Activated effector memory CD4-positive, alpha-beta T cell treated with anti-CD3 and anti-CD28 coated beads, Interleukin-2, amount 50 U/mL, for 16 hours (primary cell): ENCODE measurements around the gene CHCHD6.

Experiments
- DNase-seq: peaks from one replicate; pipeline ENCODE4 v3.0.0-alpha.2; 2020

The CHCHD6 gene

GRCh38 chr3:126903521-126903920 is 199.5 kb downstream of the CHCHD6 start:
- DNase-seq = no peak

- DNase-seq = no peak
Measured at GRCh38 chr3:126907557-126907956, 203.5 kb downstream of the CHCHD6 start.

- DNase-seq = no peak
Measured at GRCh38 chr3:126908752-126909275, 204.8 kb downstream of the CHCHD6 start.

- DNase-seq = no peak
Measured at GRCh38 chr3:126910231-126910630, 206.2 kb downstream of the CHCHD6 start.

- peak; percentile 84 for DNase-seq
Measured at GRCh38 chr3:126911162-126912026, 207.4 kb downstream of the CHCHD6 start.

- DNase-seq = no peak
Measured at GRCh38 chr3:126912027-126912422, 208.0 kb downstream of the CHCHD6 start.

GRCh38 chr3:126912491-126913195 is 208.6 kb downstream of the CHCHD6 start:
- DNase-seq = no peak

- DNase-seq = no peak
Measured at GRCh38 chr3:126913524-126913923, 209.5 kb downstream of the CHCHD6 start.

GRCh38 chr3:126914226-126914625 is 210.2 kb downstream of the CHCHD6 start:
- no peak for DNase-seq

GRCh38 chr3:126915015-126915414 is 211.0 kb downstream of the CHCHD6 start:
- no peak for DNase-seq

- no peak for DNase-seq
Measured at GRCh38 chr3:126916546-126916945, 212.5 kb downstream of the CHCHD6 start.

- DNase-seq = no peak
Measured at GRCh38 chr3:126917232-126917804, 213.3 kb downstream of the CHCHD6 start.

GRCh38 chr3:126918355-126918821 is 214.3 kb downstream of the CHCHD6 start:
- no peak for DNase-seq

GRCh38 chr3:126921085-126921824 is 217.2 kb downstream of the CHCHD6 start:
- no peak for DNase-seq

- no peak for DNase-seq
Measured at GRCh38 chr3:126922466-126922865, 218.4 kb downstream of the CHCHD6 start.

GRCh38 chr3:126923423-126923822 is 219.4 kb downstream of the CHCHD6 start:
- no peak for DNase-seq

GRCh38 chr3:126923895-126924294 is 219.9 kb downstream of the CHCHD6 start:
- no peak for DNase-seq

GRCh38 chr3:126924458-126924857 is 220.4 kb downstream of the CHCHD6 start:
- DNase-seq = no peak

GRCh38 chr3:126925411-126926171 is 221.6 kb downstream of the CHCHD6 start:
- DNase-seq = no peak

- DNase-seq = no peak
Measured at GRCh38 chr3:126926684-126927400, 222.8 kb downstream of the CHCHD6 start.

- no peak for DNase-seq
Measured at GRCh38 chr3:126927401-126927750, 223.3 kb downstream of the CHCHD6 start.
